Measurements from ENCODE around the gene FBP2. TPM values are rescaled to one million over a fixed set of nuclear protein-coding genes. Genes with fewer than 3 reads are reported as not detected.

Gene FBP2
- polyA plus RNA-seq, 1 experiment: not detected

GRCh38 chr9:94630833-94631232 is 37.2 kb upstream of the FBP2 start:
- ChIA-PET POLR2A (no interaction called here), CTCF (no interaction called here)
- no peaks in the 10 kb centered on the region for H3K9me3 ChIP-seq (ENCODE audit: control insufficient read depth, insufficient read depth, low read length)
- TF ChIP-seq CTCF (IDR thresholded peaks at IDR 0.05; ENCODE audit: low read depth, low read length): no peak
- H3K27me3 ChIP-seq (ENCODE audit: control insufficient read depth, insufficient read depth, low read length): peaks cover 42% of the 10 kb centered on the region
- no peak overlapping the region for H3K27ac ChIP-seq (ENCODE audit: low read depth, low read length)
- H3K4me3 ChIP-seq (ENCODE audit: low read depth, low read length): no peak overlapping the region
- DNase-seq (ENCODE audit: low read depth, low spot score): no peak

GRCh38 chr9:94630281-94630680 is 36.7 kb upstream of the FBP2 start:
- no peak for DNase-seq (ENCODE audit: low read depth, low spot score)
- Histone ChIP-seq H3K4me3 (ENCODE audit: low read depth, low read length) (no peak overlapping the region), H3K27ac (ENCODE audit: low read depth, low read length) (no peak overlapping the region), H3K9me3 (ENCODE audit: control insufficient read depth, insufficient read depth, low read length) (no peaks in the 10 kb centered on the region), H3K27me3 (ENCODE audit: control insufficient read depth, insufficient read depth, low read length) (peaks cover 38% of the 10 kb centered on the region)
- CTCF ChIA-PET: no interaction called here
- no peak for TF ChIP-seq CTCF (IDR thresholded peaks at IDR 0.05; ENCODE audit: low read depth, low read length)
- POLR2A ChIA-PET: no interaction called here

- no peak for TF ChIP-seq CTCF (IDR thresholded peaks at IDR 0.05; ENCODE audit: low read depth, low read length)
- Histone ChIP-seq H3K4me3 (ENCODE audit: low read depth, low read length) (no peak overlapping the region), H3K27me3 (ENCODE audit: control insufficient read depth, insufficient read depth, low read length) (peaks cover 25% of the 10 kb centered on the region), H3K9me3 (ENCODE audit: control insufficient read depth, insufficient read depth, low read length) (no peaks in the 10 kb centered on the region; the same call in 1 of the 2 replicates), H3K27ac (ENCODE audit: low read depth, low read length) (no peak overlapping the region)
- ChIA-PET CTCF (no interaction called here), POLR2A (no interaction called here)
- DNase-seq (ENCODE audit: low read depth, low spot score): no peak
Observed at GRCh38 chr9:94627287-94627686, 33.7 kb upstream of the FBP2 start.

GRCh38 chr9:94625835-94626234 is 32.2 kb upstream of the FBP2 start:
- no peaks in the 10 kb centered on the region; the same call in 1 of the 2 replicates for H3K9me3 ChIP-seq (ENCODE audit: control insufficient read depth, insufficient read depth, low read length)
- CTCF ChIA-PET: interaction anchor here (1.4 kb wide), 1 partner anchor 502 kb away, joined by 5 read pairs; no protein-coding TSS in a partner anchor
- H3K27ac ChIP-seq (ENCODE audit: low read depth, low read length): no peak overlapping the region
- no peak overlapping the region for H3K4me3 ChIP-seq (ENCODE audit: low read depth, low read length)
- no peak for TF ChIP-seq CTCF (IDR thresholded peaks at IDR 0.05; ENCODE audit: low read depth, low read length)
- H3K27me3 ChIP-seq (ENCODE audit: control insufficient read depth, insufficient read depth, low read length): peaks cover 19% of the 10 kb centered on the region
- POLR2A ChIA-PET: no interaction called here
- no peak for DNase-seq (ENCODE audit: low read depth, low spot score)

- POLR2A ChIA-PET: no interaction called here
- DNase-seq (ENCODE audit: low read depth, low spot score): no peak
- CTCF ChIA-PET: no interaction called here
- no peak overlapping the region for H3K27ac ChIP-seq (ENCODE audit: low read depth, low read length)
- peaks cover 10% of the 10 kb centered on the region for H3K27me3 ChIP-seq (ENCODE audit: control insufficient read depth, insufficient read depth, low read length)
- TF ChIP-seq CTCF (IDR thresholded peaks at IDR 0.05; ENCODE audit: low read depth, low read length): no peak
- no peak overlapping the region for H3K4me3 ChIP-seq (ENCODE audit: low read depth, low read length)
- H3K9me3 ChIP-seq (ENCODE audit: control insufficient read depth, insufficient read depth, low read length): no peaks in the 10 kb centered on the region; the same call in 1 of the 2 replicates
Observed at GRCh38 chr9:94624629-94625028, 31.0 kb upstream of the FBP2 start.

All from AG04450 (cell line).